ENCODE measurements around the gene REC8. TPM values are rescaled to one million over a fixed set of nuclear protein-coding genes. Genes with fewer than 3 reads are reported as not detected.

Gene REC8
- total RNA-seq, 1 experiment from 2014 or later = 8.4 TPM

- Histone ChIP-seq H3K9me3 (ENCODE audit: low read depth, low read length, poor library complexity, severe bottlenecking) (no peaks in the 10 kb centered on the region), H3K27ac (ENCODE audit: low read depth, low read length, poor library complexity, severe bottlenecking) (no peak overlapping the region), H3K4me3 (ENCODE audit: low read depth, low read length, poor library complexity, severe bottlenecking) (no peak overlapping the region), H3K4me1 (ENCODE audit: insufficient read depth, low read length, poor library complexity, severe bottlenecking) (peaks cover 7% of the 10 kb centered on the region), H3K36me3 (ENCODE audit: insufficient read depth, low read length, poor library complexity, severe bottlenecking) (peaks cover 16% of the 10 kb centered on the region), H3K27me3 (replicated peaks; ENCODE audit: insufficient read depth, low read depth, low read length, poor library complexity) (no peaks in the 10 kb centered on the region)
- ChIA-PET POLR2A (ENCODE audit: low non-redundant PET) (no interaction called here), CTCF (no interaction called here)
- BruUV-seq (replicated peaks) = no TSS peak
- TF ChIP-seq EZH2 (IDR thresholded peaks at IDR 0.05; ENCODE audit: borderline replicate concordance, low read depth, low read length, poor library complexity, severe bottlenecking) = no peak
- TF ChIP-seq, protein P1, sequence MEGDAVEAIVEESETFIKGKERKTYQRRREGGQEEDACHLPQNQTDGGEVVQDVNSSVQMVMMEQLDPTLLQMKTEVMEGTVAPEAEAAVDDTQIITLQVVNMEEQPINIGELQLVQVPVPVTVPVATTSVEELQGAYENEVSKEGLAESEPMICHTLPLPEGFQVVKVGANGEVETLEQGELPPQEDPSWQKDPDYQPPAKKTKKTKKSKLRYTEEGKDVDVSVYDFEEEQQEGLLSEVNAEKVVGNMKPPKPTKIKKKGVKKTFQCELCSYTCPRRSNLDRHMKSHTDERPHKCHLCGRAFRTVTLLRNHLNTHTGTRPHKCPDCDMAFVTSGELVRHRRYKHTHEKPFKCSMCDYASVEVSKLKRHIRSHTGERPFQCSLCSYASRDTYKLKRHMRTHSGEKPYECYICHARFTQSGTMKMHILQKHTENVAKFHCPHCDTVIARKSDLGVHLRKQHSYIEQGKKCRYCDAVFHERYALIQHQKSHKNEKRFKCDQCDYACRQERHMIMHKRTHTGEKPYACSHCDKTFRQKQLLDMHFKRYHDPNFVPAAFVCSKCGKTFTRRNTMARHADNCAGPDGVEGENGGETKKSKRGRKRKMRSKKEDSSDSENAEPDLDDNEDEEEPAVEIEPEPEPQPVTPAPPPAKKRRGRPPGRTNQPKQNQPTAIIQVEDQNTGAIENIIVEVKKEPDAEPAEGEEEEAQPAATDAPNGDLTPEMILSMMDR (conservative IDR thresholded peaks at IDR 0.05; ENCODE audit: low read depth, low read length) = no peak
- intact Hi-C loops (cut with micrococcal nuclease; ENCODE audit: unreplicated experiment) = no loop called here
- no peak for DNase-seq (ENCODE audit: low spot score)
These were observed 38.1 kb upstream of the REC8 start for GRCh38 chr14:24133735-24134134.

DNA sequence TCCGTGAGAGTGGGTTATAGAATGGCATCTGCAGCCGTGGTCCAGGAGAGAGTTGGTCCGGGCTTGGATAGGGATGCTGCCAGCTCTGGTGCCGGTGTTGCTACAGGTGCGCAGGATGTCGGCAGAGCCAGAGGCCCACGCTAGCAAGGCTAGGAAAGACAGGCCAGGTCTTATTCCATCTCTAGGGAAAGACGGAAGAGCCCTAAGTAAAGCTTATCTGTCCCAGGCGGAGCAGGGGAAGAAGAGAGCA, 36.4 kb upstream of the REC8 start:
- POLR2A ChIA-PET (ENCODE audit: low non-redundant PET) = interaction anchor here (0.7 kb wide), 1 partner anchor 44 kb away, joined by 3 read pairs; no protein-coding TSS in a partner anchor
- H3K4me1 ChIP-seq (ENCODE audit: insufficient read depth, low read length, poor library complexity, severe bottlenecking) = peaks cover 13% of the 10 kb centered on the region
- peaks cover 28% of the 10 kb centered on the region for H3K36me3 ChIP-seq (ENCODE audit: insufficient read depth, low read length, poor library complexity, severe bottlenecking)
- intact Hi-C loops (cut with micrococcal nuclease; ENCODE audit: unreplicated experiment) = no loop called here
- H3K4me3 ChIP-seq (ENCODE audit: low read depth, low read length, poor library complexity, severe bottlenecking) = peak overlapping the region; percentile 100
- H3K9me3 ChIP-seq (ENCODE audit: low read depth, low read length, poor library complexity, severe bottlenecking) = no peaks in the 10 kb centered on the region
- TF ChIP-seq EZH2 (IDR thresholded peaks at IDR 0.05; ENCODE audit: borderline replicate concordance, low read depth, low read length, poor library complexity, severe bottlenecking) = no peak
- TF ChIP-seq, protein P1 (conservative IDR thresholded peaks at IDR 0.05; ENCODE audit: low read depth, low read length) = no peak
- CTCF ChIA-PET = interaction anchor here (0.6 to 1.0 kb wide), 2 partner anchors 26 to 38 kb away, joined by 3 to 4 read pairs; partner anchors contain the start of gene IRF9
- DNase-seq (ENCODE audit: low spot score) = no peak
- peak overlapping the region; percentile 18 for H3K27ac ChIP-seq (ENCODE audit: low read depth, low read length, poor library complexity, severe bottlenecking)
- no peaks in the 10 kb centered on the region for H3K27me3 ChIP-seq (replicated peaks; ENCODE audit: insufficient read depth, low read depth, low read length, poor library complexity)
- no TSS peak for BruUV-seq (replicated peaks)

DNA sequence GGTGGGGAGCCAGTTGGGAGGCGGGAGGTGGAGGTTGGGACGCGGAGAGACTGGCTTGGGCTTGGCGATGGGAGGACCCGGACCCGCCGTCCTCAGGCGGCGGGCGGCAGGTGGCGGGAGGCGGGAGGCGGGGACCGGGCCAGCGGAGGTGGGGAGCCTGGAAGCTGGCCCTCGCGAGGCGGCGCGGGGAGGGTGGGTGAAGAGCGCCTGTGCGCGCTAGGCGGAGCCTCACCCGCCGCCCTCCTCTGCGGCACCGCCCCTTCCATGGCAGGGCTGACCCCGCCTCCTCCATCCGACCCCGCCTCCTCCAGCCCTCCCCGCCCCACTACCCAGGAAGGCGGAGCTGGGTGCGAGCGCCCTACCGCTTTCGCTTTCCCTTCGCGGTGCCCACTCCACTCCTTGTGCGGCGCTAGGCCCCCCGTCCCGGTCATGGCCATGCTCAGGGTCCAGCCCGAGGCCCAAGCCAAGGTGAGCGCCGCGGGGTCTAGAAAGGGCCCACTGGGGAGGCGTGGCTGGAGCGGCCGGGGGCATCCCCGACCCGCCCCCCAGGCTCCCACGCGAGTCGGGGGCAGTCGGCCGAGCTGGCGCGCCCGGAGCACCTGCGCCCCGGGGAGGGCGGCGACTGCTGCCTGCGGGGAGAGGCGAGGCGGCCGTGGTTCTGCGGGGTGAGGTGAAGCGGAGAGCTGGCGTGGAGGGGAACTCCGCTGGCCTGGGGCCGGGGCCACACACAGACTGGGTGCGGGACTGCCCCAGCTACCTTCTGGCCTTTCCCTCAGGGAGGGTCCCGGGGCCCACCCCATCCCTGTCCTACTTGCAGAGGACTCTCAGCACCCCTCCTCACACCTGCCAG, 35.8 kb upstream of the REC8 start, which contains the start of gene PSME1:
Gene PSME1 (plus strand): TSS at position 361 of the 850 bp plus-strand sequence. CDS start 69 bp downstream, at position 430.
- no peaks in the 10 kb centered on the region for H3K9me3 ChIP-seq (ENCODE audit: low read depth, low read length, poor library complexity, severe bottlenecking)
- no peaks in the 10 kb centered on the region for H3K27me3 ChIP-seq (replicated peaks; ENCODE audit: insufficient read depth, low read depth, low read length, poor library complexity)
- no peak for TF ChIP-seq EZH2 (IDR thresholded peaks at IDR 0.05; ENCODE audit: borderline replicate concordance, low read depth, low read length, poor library complexity, severe bottlenecking)
- TF ChIP-seq, protein P1 (conservative IDR thresholded peaks at IDR 0.05; ENCODE audit: low read depth, low read length) = no peak
- CTCF ChIA-PET = interaction anchor here (0.6 to 1.0 kb wide), 2 partner anchors 25 to 38 kb away, joined by 3 to 4 read pairs; partner anchors contain the start of gene IRF9
- BruUV-seq (replicated peaks) = no TSS peak
- peaks cover 28% of the 10 kb centered on the region for H3K36me3 ChIP-seq (ENCODE audit: insufficient read depth, low read length, poor library complexity, severe bottlenecking)
- intact Hi-C loops (cut with micrococcal nuclease; ENCODE audit: unreplicated experiment) = no loop called here
- peak within 1 kb of the TSS; percentile 100 for H3K4me3 ChIP-seq (ENCODE audit: low read depth, low read length, poor library complexity, severe bottlenecking)
- peaks cover 13% of the 10 kb centered on the region for H3K4me1 ChIP-seq (ENCODE audit: insufficient read depth, low read length, poor library complexity, severe bottlenecking)
- H3K27ac ChIP-seq (ENCODE audit: low read depth, low read length, poor library complexity, severe bottlenecking) = peak within 1 kb of the TSS; percentile 84
- POLR2A ChIA-PET (ENCODE audit: low non-redundant PET) = interaction anchor here (0.5 to 0.7 kb wide), 3 partner anchors 10 to 111 kb away, joined by 3 to 4 read pairs (median 3); no protein-coding TSS in a partner anchor
- DNase-seq (ENCODE audit: low spot score) = peak; percentile 92
